Middle frontal gyrus (tissue), 1 donor: ENCODE results near the gene VSIG10.
"Not testable (repeated sequence)": the region's sequence is repeated elsewhere in the genome, so short reads cannot be mapped to it uniquely, and the experiment has no call there.

Source experiments
- DNase-seq: peaks from one replicate; pipeline ENCODE4 v3.0.0-alpha.2; 2015; ENCODE audit warnings: low spot score; ENCODE audit errors: extremely low spot score

VSIG10 gene, protein sequence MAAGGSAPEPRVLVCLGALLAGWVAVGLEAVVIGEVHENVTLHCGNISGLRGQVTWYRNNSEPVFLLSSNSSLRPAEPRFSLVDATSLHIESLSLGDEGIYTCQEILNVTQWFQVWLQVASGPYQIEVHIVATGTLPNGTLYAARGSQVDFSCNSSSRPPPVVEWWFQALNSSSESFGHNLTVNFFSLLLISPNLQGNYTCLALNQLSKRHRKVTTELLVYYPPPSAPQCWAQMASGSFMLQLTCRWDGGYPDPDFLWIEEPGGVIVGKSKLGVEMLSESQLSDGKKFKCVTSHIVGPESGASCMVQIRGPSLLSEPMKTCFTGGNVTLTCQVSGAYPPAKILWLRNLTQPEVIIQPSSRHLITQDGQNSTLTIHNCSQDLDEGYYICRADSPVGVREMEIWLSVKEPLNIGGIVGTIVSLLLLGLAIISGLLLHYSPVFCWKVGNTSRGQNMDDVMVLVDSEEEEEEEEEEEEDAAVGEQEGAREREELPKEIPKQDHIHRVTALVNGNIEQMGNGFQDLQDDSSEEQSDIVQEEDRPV

GRCh38 chr12:118103601-118104382 lies at the start of gene VSIG10:
TSS of gene VSIG10 (minus strand) at chr12:118104011. CDS start at chr12:118103671, 340 bp downstream.
- no peak for DNase-seq

GRCh38 chr12:118151755-118152154 lies 47.9 kb upstream of the VSIG10 start:
- no peak for DNase-seq

DNA sequence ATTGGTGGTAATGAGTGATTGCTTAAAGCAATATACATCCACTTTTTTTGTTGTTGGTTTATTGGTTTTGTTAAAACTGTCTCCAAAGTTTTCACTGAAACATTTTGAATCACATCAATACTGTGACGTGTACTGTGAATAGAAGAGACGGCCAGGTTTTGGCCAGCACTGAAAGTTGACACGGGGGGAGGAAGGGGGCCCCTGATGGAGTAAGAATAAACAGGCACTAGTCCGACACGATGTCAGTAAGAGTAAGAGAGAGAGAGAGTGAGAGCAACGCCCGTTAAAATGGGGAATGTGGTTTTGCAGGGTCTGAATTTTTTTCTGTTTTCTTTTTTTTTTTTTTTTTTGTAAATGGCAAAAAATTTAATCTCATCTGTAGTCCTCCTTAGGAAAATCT lies 46.8 kb upstream of the VSIG10 start:
- no peak for DNase-seq

DNA sequence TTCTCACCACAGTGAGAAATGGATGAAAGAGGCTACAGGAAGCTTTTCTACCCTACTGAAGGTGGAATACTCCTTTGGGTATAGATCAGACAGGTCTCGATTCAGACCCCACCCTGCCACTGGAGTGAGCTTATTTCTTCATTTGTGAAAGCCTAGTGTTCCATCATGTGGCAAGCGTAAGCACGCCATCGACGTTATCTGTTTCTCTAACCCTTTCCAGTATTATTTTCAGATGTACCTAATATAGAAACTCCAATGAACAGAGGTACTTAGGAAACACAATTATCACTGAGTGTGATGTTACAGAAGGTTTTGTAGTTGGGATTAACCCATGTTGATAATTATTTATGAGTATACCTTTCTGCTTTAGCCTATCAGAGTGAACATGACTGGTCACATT lies 44.5 kb upstream of the VSIG10 start:
- no peak for DNase-seq

DNA sequence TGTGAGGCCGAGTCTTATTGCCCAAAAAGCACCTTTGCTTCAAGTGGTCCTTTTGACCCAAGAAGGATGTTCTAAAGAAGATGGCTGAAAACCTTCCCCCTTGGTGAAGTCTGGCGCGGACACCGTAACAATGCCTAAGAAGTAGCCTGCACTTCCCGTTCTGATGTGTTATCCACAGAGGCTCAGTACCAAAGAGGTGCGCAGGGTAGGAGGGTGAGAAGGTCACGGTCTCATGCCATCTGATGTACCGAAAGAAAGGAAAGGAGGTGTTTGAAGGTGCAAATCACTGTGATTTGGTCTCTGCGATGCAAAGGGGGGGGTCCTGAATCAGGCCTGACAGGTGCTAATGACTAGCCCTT lies 42.0 kb upstream of the VSIG10 start:
- DNase-seq = no peak

DNA sequence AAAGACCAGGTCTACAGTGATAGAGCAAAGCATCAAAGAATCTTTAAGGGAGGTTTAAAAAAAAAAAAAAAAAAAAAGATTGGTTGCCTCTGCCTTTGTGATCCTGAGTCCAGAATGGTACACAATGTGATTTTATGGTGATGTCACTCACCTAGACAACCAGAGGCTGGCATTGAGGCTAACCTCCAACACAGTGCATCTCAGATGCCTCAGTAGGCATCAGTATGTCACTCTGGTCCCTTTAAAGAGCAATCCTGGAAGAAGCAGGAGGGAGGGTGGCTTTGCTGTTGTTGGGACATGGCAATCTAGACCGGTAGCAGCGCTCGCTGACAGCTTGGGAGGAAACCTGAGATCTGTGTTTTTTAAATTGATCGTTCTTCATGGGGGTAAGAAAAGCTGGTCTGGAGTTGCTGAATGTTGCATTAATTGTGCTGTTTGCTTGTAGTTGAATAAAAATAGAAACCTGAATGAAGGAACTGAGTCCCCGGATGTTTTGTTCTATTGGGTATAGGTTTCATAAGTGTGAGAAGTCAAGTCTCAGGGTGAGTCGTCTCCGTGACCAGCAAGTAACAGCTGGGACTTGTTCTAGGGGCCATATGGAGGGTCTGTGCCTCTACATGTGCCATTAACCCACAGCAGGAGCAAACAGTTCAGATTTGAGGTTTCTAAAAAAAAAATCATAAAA lies 41.4 kb upstream of the VSIG10 start:
- no peak for DNase-seq

DNA sequence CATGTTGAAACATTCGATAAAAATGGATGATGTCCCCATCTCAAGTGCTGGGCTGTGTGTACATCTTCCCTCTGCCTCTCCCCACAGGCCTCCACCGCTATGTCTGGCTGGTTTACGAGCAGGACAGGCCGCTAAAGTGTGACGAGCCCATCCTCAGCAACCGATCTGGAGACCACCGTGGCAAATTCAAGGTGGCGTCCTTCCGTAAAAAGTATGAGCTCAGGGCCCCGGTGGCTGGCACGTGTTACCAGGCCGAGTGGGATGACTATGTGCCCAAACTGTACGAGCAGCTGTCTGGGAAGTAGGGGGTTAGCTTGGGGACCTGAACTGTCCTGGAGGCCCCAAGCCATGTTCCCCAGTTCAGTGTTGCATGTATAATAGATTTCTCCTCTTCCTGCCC lies 40.7 kb upstream of the VSIG10 start:
- DNase-seq = no peak

DNA sequence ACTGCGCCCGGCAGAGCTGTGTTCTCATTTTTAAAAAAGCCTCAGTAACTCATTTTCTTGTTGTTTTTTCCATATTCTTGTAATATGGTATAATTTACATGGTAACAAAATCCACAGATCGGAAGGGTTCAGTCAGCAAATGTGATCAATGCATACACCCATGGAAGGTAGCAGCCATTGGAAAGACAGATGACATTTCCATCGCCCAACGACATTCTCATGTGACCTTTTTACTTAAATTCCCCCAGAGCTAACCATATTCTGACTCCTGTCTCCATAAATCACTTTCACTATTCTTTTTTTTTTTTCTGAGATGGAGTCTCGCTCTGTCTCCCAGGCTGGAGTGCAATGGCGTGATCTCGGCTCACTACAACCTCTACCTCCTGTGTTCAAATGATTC lies 37.0 kb upstream of the VSIG10 start:
- no peak for DNase-seq

- DNase-seq = no peak
These were observed 33.4 kb upstream of the VSIG10 start for GRCh38 chr12:118137148-118137678.

DNA sequence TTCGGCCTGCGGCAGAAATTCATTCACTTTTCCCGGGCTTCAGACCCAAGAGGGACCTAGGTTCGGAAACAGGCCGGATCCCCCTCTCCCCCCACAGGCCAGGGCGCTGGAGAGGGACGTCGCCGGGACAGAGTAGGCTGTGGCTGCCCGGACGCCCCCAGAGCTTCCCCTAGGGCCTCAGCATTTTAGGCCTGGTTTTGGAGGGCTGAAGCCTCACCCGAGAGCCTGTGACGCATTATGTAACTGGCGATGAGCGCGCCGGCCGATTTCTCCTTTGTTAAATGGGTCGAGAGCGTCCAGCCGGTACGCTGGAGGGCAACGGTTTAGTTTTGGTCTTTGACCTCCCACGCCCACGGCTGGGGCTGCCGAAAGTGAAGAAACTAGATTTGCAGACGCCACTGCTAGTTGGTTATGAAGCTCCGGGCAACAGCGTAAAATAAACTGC lies 32.8 kb upstream of the VSIG10 start:
- DNase-seq = no peak

DNA sequence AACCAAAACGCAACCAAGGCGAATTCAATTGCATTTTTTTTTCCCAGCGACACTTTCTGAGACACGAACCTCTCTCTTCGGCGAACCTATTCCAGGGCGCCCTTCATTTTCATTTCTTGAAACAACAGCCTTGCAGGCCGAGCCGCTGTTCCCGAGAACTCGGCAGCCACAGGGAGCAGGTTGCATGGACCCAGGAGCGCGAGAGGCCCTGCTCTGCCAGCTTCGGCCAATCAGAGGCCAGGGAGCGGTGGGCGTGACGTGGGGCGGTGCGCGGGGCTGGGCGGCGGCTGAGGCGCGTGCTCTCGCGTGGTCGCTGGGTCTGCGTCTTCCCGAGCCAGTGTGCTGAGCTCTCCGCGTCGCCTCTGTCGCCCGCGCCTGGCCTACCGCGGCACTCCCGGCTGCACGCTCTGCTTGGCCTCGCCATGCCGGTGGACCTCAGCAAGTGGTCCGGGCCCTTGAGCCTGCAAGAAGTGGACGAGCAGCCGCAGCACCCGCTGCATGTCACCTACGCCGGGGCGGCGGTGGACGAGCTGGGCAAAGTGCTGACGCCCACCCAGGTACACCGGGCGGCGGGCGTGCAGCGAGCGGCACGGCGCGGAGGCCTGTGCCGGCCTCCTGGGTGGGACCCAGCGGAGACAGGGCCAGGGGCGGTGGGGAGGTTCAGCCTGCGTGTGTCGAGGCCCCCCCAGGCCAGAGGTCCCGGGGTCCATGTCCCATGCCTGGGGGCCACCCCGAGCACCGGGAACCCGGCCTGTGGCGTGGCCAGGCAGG lies 32.2 kb upstream of the VSIG10 start, which contains the start of gene PEBP1:
Gene PEBP1 (plus strand): TSS at position 337 of the 771 bp plus-strand sequence. CDS start 86 bp downstream, at position 423.
- peak; percentile 95 for DNase-seq

DNA sequence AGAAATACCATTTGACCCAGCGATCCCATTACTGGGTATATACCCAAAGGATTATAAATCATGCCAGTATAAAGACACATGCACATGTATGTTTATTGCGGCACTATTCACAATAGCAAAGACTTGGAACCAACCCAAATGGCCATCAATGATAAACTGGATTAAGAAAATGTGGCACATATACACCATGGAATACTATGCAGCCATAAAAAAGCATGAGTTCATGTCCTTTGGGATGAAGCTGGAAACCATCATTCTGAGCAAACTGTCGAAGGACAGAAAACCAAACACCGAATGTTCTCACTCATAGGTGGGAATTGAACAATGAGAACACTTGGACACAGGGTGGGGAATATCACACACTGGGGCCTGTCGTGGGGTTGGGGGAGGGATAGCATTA lies 25.6 kb upstream of the VSIG10 start:
- not testable (repeated sequence) for DNase-seq

GRCh38 chr12:118127867-118128266 lies 24.1 kb upstream of the VSIG10 start:
- DNase-seq = no peak

DNA sequence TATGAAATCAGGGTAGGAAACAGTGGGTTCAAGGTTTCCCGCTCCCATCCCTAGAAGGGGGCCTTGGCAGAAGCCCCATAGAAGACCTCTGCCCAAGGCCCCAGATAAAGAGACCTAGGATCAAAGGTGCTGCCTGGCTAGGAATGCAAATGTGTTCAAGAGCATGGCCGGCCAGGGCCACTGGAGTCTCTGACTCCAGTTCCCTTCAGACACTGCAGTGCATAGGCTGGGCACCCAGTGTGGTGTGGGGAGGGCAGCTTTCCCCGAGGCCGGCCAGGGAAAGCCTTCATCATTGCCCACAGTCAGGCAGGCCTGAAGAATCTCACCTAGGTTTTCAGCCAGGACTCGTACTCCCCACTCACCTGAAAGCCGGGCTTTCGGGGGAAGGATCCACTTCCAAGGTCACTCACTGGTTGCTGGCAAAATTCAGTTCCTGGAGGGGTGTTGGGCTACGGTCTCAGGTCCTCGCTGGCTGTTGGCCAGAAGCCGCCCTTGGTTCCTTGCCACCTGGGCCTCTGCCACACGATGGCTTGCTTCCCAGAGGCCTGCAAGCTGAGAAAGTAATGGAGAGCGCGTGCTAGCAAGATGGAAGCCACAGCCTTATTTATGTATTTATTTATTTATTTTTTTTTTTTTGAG lies 22.4 kb upstream of the VSIG10 start:
- no peak for DNase-seq

- no peak for DNase-seq
These were observed 21.9 kb upstream of the VSIG10 start for GRCh38 chr12:118125743-118126118.

DNA sequence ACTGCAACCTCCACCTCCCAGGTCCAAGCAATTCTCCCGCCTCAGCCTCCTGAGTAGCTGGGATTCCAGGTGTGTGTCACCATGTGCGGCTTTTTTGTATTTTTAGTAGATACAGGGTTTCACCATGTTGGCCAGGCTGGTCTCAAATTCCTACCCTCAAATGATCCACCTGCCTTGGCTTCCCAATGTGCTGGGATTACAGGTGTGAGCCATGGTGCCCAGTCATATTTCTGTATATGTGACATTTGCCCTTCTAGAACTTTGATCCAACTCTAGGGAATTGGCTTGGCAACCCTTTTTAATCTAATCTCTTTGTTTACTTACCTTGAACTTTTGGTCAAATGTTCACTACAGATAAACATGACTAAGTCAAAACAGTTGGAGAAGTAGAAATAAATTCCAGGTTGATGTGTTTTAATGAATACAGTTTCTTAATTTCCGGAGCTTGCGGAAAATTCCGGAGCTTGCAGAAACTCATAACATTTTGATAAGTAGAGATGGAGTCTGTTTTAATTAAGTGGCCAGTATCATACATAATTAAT lies 20.6 kb upstream of the VSIG10 start:
- no peak for DNase-seq

- DNase-seq = no peak
These were observed 18.5 kb upstream of the VSIG10 start for GRCh38 chr12:118122264-118122663.

- no peak for DNase-seq
These were observed 17.0 kb upstream of the VSIG10 start for GRCh38 chr12:118120579-118121363.

GRCh38 chr12:118119449-118119879 lies 15.7 kb upstream of the VSIG10 start:
- no peak for DNase-seq
